GM12878 (cell line): Measurements from ENCODE around the gene NTRK1. TPM values are rescaled to one million over a fixed set of nuclear protein-coding genes. Genes with fewer than 3 reads are reported as not detected.

Experiments used
- ATAC-seq: fragments of 200-7000 bp; cut with Tn5 transposase; 3 replicates; pipeline ENCODE4 v1.9.1; 2020; ENCODE audit warnings: mild to moderate bottlenecking, moderate library complexity
- BruUV-seq: library from RNA; stranded (reverse); fragments of 400-500 nt; replicated peaks from 2 replicates; lab custom pipeline; 2021; lab: Mats Ljungman, UMichigan
- CTCF ChIA-PET: fragments of 300-600 bp; sonication (Branson Sonifier 250); formaldehyde crosslinking; extraction: SDS; loops from one replicate; lab custom pipeline; 2021; ENCODE audit warnings: inconsistent platforms; lab: Yijun Ruan, JAX
- POLR2A ChIA-PET: fragments of 350-600 bp; formaldehyde crosslinking; extraction: SDS; loops from one replicate; lab custom pipeline; 2021; ENCODE audit warnings: inconsistent platforms; lab: Charles Lee
- RAD21 ChIA-PET: fragments of 300-600 bp; sonication (Branson Sonifier 250); formaldehyde crosslinking; loops from one replicate; lab custom pipeline; 2023; ENCODE audit warnings: antibody characterized with exemption; ENCODE audit not compliant: unreplicated experiment; lab: Charles Lee
- SMC1A ChIA-PET: fragments of 300-600 bp; sonication (Branson Sonifier 250); formaldehyde crosslinking; loops from one replicate; lab custom pipeline; 2023; ENCODE audit not compliant: unreplicated experiment, uncharacterized antibody; lab: Charles Lee
- DNase-seq: peaks from one replicate; pipeline ENCODE4 v3.0.0-alpha.2; 2011; ENCODE audit warnings: low read depth, low spot score
- FAIRE-seq: peaks from 3 replicates; lab custom pipeline; 2011; peaks lifted over from hg19 to GRCh38; lab: Jason Lieb, UNC
- H2AFZ ChIP-seq: 2 replicates; pipeline ENCODE4 v1.6.0; 2011; ENCODE audit warnings: low read depth, low read length, control low read depth; ENCODE audit not compliant: control insufficient read depth
- H3K27ac ChIP-seq: 2 replicates; pipeline ENCODE4 v1.5.1; 2011; ENCODE audit warnings: control low read depth; ENCODE audit not compliant: control insufficient read depth, insufficient read depth
- H3K27me3 ChIP-seq, 2 experiments: replicated peaks in 1 of 2; 2 replicates each; pipeline versions ENCODE4 v1.6.0 to v1.6.1; 2011; ENCODE audit warnings: low read length in 1 of 2; ENCODE audit not compliant: control insufficient read depth in 2 of 2, insufficient read depth in 2 of 2
- H3K36me3 ChIP-seq, 2 experiments: 2 replicates each; pipeline ENCODE4 v1.5.1; 2011; ENCODE audit warnings: low read length in 1 of 2; ENCODE audit not compliant: control insufficient read depth in 2 of 2, insufficient read depth in 2 of 2
- H3K4me1 ChIP-seq: 2 replicates; pipeline ENCODE4 v1.6.1; 2011; ENCODE audit warnings: mild to moderate bottlenecking, low read length, moderate library complexity, mixed read lengths; ENCODE audit not compliant: control insufficient read depth, insufficient read depth
- H3K4me2 ChIP-seq: 2 replicates; pipeline ENCODE4 v1.6.0; 2011; ENCODE audit warnings: control low read depth; ENCODE audit not compliant: control insufficient read depth, insufficient read depth
- H3K4me3 ChIP-seq: fragments of 200-600 bp; sonication (generic); 2 replicates; pipeline ENCODE4 v1.5.1; 2016
- H3K79me2 ChIP-seq: 2 replicates; pipeline ENCODE4 v1.6.0; 2011; ENCODE audit warnings: low read length; ENCODE audit not compliant: control insufficient read depth, insufficient read depth
- H3K9ac ChIP-seq: 2 replicates; pipeline ENCODE4 v1.8.0; 2011; ENCODE audit warnings: low read length, control low read depth, mixed read lengths; ENCODE audit not compliant: control insufficient read depth, insufficient read depth
- H3K9me3 ChIP-seq: replicated peaks from 3 replicates; pipeline ENCODE4 v1.5.1; 2011; ENCODE audit warnings: mild to moderate bottlenecking, low read length; ENCODE audit not compliant: control insufficient read depth, insufficient read depth
- H4K20me1 ChIP-seq: 2 replicates; pipeline ENCODE4 v1.6.0; 2011; ENCODE audit not compliant: control insufficient read depth, insufficient read depth
- BCL3 ChIP-seq: IDR thresholded peaks from 2 replicates; pipeline ENCODE4 v1.6.1; 2011; ENCODE audit warnings: borderline replicate concordance, low read depth, mild to moderate bottlenecking, moderate library complexity, low read length; ENCODE audit not compliant: insufficient read depth, poor library complexity, severe bottlenecking
- SIN3A ChIP-seq: IDR thresholded peaks from 2 replicates; pipeline ENCODE4 v1.6.1; 2012; ENCODE audit warnings: low read depth, low read length, improper control_type of control experiment
- SMAD1 ChIP-seq: fragments of 450-650 bp; IDR thresholded peaks from 2 replicates; pipeline ENCODE4 v1.6.1; 2018; ENCODE audit warnings: mild to moderate bottlenecking, low read depth; ENCODE audit not compliant: partially characterized antibody
- USF2 ChIP-seq: IDR thresholded peaks from 2 replicates; pipeline ENCODE4 v1.6.1; 2011; ENCODE audit warnings: low read depth, low read length, improper control_type of control experiment, borderline replicate concordance
- WGBS: methylation state at CpG from one replicate; pipeline ENCODE4 v1.1.6; 2016; ENCODE audit warnings: low lambda C conversion rate; ENCODE audit not compliant: insufficient replicate concordance, insufficient coverage; ENCODE audit errors: missing lambda C conversion rate; 5-methylcytosine and 5-hydroxymethylcytosine counted together
- in situ Hi-C: fragments of 300-500 bp; cut with MboI; formaldehyde crosslinking; loops from 9 replicates; pipeline ENCODE4 v1.14.3; 2018; ENCODE audit warnings: mixed read lengths
- intact Hi-C: fragments of 100-400 bp; cut with micrococcal nuclease; formaldehyde crosslinking; loops from one replicate; pipeline ENCODE4 v1.14.2; 2022; ENCODE audit not compliant: unreplicated experiment
- polyA plus RNA-seq, 11 experiments: library from polyadenylated mRNA; depleted of rRNA in 4 of 11; unstranded in 6 of 11; stranded (reverse) in 5 of 11; fragments of >200 nt; fragmentation: Nextera tagmentation in 4 of 11; fragmentation: Illumina TruSeq in 1 of 11; extraction: Ambion mirVana in 4 of 11; extraction: Trizol in 1 of 11; gene quantifications; 1 replicate in 1 of 11; 2 replicates in 10 of 11; pipeline versions ENCODE4 v1.2.1 to v1.2.3, GENCODE V29; 2011 to 2016; ENCODE audit warnings: inconsistent platforms in 2 of 11, missing spikeins in 2 of 11, low read depth in 1 of 11
- total RNA-seq, 4 experiments: library from RNA; depleted of rRNA in 3 of 4; stranded (reverse); fragments of >200 nt in 3 of 4; fragmentation: Illumina TruSeq in 1 of 4; extraction: Trizol in 1 of 4; gene quantifications; 2 replicates each; pipeline versions ENCODE4 v1.2.1 to v1.2.3, GENCODE V29; 2013 to 2021

Gene NTRK1
- total and polyA plus RNA-seq, 10 of the 15 experiments (the other 5 are each of a cell fraction or from before 2014, with no cell fraction given) = 0.10 to 0.56 (median 0.40) TPM; not detected in 7

GRCh38 chr1:156874572-156875340, 14.1 kb downstream of the NTRK1 start (continued):
- TF ChIP-seq BCL3 (no peak), SIN3A (no peak)

DNA sequence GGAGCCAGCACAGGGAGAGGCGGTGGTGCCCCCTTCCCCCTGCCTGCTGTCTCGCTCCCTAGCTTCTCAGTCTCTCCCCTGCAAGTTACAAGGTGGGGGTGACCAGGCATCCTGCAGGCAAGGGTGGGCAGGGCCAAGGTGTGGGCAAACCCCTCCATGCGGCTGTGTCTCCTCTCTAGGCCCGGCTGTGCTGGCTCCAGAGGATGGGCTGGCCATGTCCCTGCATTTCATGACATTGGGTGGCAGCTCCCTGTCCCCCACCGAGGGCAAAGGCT, 14.6 kb downstream of the NTRK1 start:
- H3K4me3 ChIP-seq = no peak overlapping the region
- intact Hi-C loops = no loop called here
- POLR2A ChIA-PET = no interaction called here
- WGBS = 0% methylated on average over 4 of the region's 5 CpGs
- DNase-seq = no peak
- no peak overlapping the region for H3K27ac ChIP-seq
- TF ChIP-seq USF2 = no peak
- no peak for TF ChIP-seq SMAD1
- TF ChIP-seq, all 136 proteins: peak for 0
- in situ Hi-C loops = no loop called here
- Histone ChIP-seq H3K36me3 (no peaks in the 10 kb centered on the region), H3K9me3 (no peaks in the 10 kb centered on the region), H3K4me2 (no peak overlapping the region), H2AFZ (no peak overlapping the region), H3K79me2 (no peaks in the 10 kb centered on the region), H3K4me1 (no peaks in the 10 kb centered on the region), H3K27me3 (peaks cover 0 to 9% of the 10 kb centered on the region in 2 experiments; a peak in 3 of 4 replicates), H4K20me1 (no peaks in the 10 kb centered on the region), H3K9ac (no peak overlapping the region)
- SMC1A ChIA-PET = no interaction called here
- RAD21 ChIA-PET = no interaction called here
- CTCF ChIA-PET = interaction anchor here (0.6 to 2.3 kb wide), 4 partner anchors 13 to 217 kb away, joined by 3 to 6 read pairs (median 4); no protein-coding TSS in a partner anchor
- ATAC-seq (peak; percentile 26), FAIRE-seq (no peak)
- no TSS peak for BruUV-seq
